Muscle of back (tissue), 11 donors: ENCODE results near the gene HTR4. TPM values are rescaled to one million over a fixed set of nuclear protein-coding genes. Genes with fewer than 3 reads are reported as not detected.
"Not testable (repeated sequence)": the region's sequence is repeated elsewhere in the genome, so short reads cannot be mapped to it uniquely, and the experiment has no call there.

Experiments
- DNase-seq, 3 donors: peaks; one replicate each; pipeline versions ENCODE4 v3.0.0 to v3.0.0-alpha.2; 2013
- polyA plus RNA-seq, 10 donors: library from polyadenylated mRNA; unstranded; fragments of 120-200 nt; gene quantifications; one replicate each; pipeline ENCODE4 v1.2.1, GENCODE V29; 2013; ENCODE audit not compliant: insufficient read length in 10 of 10

HTR4 gene
- polyA plus RNA-seq, 10 donors, result not detected

DNA sequence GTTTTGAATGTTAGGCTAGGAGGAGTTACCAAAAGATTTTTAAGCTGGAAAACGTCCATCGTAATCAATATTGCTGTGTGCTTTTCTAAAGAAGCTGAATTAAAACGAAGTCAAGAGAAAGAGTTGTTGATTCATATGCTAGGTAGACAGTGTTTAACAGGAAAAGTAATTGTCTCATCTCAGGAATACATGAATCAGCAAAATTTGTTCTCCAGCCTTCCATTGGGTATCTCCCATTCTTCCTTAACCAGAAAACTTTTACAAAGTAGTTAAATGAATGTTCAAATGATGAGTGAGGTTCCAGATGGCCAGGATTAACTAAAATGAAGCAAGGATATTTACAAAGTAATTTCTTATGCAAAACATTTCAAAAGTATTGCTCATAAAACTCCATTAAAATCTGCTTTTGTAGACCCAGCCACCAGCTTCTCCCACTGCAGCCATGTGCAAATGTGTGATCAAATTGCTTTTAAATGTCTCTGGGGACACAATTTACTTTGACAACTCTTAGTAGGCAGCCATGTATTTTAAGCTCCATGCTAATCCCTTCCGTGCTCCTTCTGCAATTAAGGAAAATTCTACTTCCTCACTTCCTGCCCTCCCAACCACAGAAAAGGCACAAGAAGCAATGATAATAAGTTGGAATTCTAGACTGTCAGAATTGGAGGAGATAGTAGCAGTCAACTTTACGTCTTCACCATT, 121.2 kb downstream of the HTR4 start:
- no peak for DNase-seq

- DNase-seq, result not testable (repeated sequence)
Observed at GRCh38 chr5:148529450-148529849, 124.9 kb downstream of the HTR4 start.

GRCh38 chr5:148524721-148525120, 129.6 kb downstream of the HTR4 start:
- no peak for DNase-seq

DNA sequence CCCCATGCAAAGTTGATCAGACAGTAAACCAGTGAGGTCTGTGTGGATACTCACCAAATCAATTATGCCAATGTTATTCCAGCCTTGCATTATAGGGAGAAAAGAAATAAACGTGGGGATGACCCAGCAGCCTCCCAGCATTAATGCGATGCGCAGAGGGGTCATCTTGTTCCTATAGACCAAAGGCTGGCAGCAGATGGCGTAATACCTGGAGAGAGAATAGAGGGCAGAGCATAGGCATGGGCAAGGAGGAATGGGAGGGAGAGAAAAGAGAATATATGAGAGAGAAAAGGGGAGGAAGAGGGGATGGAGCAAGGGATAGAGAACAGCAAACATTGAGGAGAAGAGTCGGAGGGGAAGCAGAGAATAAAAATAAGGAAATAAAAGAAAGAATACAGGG, 131.2 kb downstream of the HTR4 start:
- no peak for DNase-seq

DNA sequence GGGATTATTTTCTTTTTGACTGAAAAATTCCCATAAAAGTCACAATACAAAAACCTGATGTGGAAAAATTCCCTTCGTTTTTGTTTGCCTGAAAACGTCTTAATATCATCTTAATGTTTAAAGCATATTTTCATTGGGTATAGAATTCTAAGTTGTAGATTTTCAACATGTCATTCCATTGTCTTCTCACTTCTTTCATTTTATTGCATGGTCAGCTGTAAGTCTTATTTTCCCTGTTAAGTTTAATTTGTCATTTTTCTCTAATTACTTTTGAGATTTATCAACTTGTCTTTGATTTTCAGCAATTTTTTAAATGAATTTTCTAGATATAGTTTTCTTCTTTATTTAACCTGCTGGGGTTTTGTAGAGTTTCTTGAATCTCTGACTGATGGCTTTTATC, 138.9 kb downstream of the HTR4 start:
- no peak for DNase-seq

- no peak for DNase-seq
Observed at GRCh38 chr5:148514344-148514743, 140.0 kb downstream of the HTR4 start.

DNA sequence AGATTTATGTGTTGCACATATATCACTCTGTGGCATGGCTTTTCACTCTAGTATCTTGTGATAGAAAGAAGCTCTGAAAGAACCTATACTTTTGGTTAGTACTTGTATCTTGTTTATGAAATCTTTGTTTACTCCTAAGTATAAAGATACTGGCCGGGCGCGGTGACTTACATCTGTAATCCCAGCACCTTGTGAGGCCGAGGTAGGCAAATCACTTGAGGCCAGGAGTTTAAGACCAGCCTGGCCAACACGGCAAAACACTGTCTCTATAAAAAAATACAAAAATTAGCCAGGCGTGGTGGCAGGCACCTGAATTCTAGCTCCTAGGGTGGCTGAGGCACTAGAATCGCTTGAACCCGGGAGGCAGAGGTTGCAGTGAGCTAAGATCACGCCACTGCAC, 141.8 kb downstream of the HTR4 start:
- DNase-seq, result no peak

DNA sequence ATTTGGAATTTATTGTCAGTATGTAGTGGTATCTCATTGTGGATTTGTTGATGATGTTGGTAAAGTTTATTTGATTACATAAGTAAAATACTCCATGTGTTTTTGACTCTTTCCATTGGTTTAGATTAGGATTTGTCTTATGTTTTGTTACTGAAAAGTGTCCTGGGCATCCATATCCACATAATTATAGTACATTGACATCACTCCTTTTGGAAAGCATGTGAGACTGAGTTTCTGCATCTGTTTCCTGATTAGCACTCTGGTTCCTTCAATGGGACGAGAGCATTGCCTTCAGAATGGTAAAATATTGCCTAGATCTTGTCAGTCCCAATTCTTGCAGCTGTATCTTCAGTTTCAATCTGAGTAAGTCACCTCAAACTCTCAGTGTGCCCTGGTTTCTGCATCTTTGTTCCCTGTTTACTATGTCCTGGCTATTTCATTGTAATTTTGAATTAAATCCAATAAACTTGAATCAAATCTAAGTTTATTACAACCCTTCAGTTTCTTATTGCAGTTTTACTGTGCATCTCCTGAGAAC, 142.4 kb downstream of the HTR4 start:
- DNase-seq, result no peak

DNA sequence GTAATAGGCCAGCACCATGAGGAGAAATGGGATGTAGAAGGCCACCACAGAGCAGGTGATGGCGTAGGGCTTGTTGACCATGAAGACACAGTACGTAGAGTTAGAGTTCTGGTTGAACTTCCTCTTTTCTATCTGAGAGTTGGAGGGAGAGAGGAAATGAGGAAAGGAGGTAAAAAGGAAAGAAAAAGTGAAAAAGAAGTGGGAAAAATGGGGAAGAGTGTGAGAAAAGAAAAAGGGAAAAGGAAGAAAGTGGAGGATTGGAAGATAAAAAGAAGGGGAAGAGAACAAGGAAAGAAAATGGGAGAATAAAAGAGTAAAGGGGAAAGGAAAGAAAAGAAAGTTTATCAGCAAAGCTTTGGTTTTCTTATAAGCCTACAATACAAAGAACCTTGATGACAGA, 144.4 kb downstream of the HTR4 start:
- no peak for DNase-seq

GRCh38 chr5:148507648-148508047, 146.7 kb downstream of the HTR4 start:
- DNase-seq, result no peak

DNA sequence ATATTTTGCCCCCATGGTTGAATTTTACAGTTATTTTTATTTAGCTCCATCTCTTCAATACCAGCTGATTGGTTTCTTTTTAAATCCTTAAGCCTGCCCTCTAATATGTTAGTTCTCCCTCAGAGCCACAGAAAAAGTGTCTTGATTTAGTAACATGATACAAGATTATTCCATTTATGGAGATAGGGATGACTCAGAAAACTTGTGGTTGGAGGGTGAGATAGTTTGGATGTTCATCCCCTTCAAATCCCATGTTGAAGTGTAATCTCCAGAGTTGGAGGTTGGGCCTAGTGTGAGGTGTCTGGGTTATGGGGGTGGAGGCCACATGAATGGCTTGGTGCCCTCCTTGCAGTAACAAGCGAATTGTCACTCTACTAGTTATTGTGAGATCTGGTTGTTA, 154.9 kb downstream of the HTR4 start:
- no peak for DNase-seq

- peak in 1 of 3 donors; percentile 18 for DNase-seq
Observed at GRCh38 chr5:148497757-148498156, 156.6 kb downstream of the HTR4 start.

DNA sequence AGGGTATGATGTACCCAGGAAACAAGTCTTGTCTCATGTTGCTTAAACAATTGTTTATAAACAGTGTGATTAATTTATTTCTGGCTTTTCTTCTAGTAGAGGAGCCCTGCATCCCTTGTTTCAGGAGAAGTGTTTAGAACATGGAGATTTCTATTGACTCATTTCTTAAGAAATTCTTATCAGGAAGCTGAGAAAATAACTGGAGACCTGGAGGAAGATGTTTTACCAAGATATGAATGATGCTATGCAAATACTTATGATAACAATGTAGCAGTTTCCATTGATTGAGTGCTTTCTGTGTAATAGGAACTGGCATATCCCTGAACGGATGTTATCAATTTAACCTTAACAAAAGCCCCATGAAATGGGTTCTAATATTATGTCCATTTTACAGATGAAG, 162.0 kb downstream of the HTR4 start:
- DNase-seq, result no peak

- DNase-seq, result no peak
Observed at GRCh38 chr5:148491793-148492184, 162.5 kb downstream of the HTR4 start.

DNA sequence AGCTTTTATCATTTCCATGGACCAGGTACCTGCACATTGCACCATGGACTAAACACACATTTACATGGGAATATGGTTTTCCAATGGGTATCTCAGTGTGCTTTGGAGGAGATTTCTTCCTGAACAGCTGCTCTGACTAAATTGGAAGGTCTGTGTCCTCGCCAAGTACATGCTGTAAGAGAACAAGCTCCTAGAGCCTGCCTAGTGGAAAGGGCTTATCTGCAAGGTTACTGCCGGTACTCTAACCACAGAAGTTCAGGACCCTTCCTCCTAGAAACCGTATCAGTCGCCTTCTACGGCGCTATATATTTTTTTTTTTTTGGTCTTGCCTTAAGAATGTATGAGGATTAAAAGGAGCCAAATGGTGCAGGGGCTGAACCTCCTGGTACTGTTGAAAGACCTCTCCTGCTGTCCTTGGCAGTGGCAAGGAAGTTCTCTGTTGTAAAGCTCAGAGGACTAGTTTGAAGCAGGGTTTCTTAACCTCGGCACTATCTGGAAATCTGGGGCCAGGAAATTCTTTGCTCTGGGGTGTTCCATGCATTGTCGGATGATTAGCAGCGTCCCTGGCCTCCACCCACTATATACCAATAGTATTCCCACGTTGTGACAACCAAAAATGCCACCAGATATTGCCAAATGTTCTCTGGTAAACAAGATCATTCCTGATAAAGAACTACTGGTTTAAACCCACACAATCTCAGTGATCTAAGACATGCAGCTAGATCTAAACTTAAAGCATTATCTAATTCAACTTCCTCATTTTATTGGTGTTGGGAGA, 163.1 kb downstream of the HTR4 start:
- peak; percentile 5 to 28 (median 12) for DNase-seq

- no peak for DNase-seq
Observed at GRCh38 chr5:148488757-148489156, 165.6 kb downstream of the HTR4 start.

GRCh38 chr5:148486456-148486855, 167.9 kb downstream of the HTR4 start:
- DNase-seq, result no peak

DNA sequence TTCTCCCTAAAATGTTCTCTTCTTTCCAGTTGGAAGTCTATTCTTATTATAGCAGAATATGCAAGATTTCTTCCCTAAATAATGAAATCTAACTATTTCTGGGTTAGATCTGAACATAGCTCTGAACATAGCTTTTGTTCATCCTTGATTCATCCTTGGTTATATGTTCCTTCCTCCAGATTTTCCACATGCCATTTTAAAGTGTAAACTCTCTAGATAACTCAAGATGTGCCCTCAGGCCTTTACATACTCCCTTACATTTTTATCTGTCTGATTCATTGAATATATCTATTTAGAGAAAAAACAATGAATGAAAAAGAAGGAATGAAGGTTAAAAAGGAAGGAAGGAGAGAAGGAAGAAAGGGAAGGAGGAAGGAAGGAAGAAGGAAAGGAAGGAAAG, 169.7 kb downstream of the HTR4 start:
- DNase-seq, result no peak

DNA sequence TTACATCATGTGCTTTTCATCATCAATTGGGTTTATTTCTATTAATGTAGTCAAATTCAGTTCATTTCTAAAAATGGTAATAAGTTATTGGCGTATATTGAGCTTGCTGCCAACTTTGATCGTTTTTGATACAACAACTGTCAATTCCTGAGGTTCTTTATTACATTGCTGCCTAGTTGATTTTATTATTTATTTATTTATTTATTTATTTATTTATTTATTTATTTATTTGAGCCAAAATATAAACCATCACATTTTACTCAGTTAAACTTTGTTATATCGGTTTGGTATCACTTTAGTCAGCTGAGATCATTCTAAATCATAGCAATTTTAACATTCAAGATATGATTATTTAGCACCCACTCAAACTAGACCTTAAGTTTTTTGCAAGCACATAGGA, 170.6 kb downstream of the HTR4 start:
- no peak for DNase-seq

DNA sequence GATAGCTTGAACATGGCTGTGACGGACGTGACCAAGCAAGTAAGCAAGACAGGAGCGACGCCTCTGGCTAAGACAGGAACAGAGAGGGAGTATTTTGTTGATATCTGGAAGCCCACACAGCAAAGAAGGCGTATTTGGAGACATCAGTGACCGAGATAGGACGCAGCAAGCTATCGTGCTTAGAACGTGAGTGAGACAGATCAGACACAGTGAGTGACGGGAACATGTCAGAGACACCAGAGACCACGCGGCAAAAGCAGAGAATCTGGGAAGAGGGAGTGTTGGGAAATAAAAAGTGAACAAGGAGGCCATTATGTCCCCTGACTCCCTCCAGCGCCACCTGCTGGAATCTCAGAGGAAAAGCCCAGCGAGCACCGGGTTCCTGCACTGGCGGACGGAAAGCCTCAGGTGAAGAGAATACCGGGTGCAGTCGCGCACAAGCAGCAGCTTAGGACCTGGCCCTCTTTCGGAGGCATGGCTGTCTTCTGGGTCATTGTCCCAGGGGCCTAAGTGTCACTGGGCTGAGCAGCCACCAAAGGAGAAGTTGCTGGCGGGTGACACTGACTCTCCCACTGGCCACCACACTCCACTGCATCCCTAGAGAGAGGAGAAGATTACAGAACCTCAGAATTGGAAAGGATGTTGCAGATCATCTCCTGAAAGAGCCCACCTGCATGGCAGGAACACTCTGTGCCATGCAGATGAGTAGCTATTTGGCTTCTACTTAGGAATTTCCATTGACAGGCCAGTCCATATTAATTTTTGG, 171.4 kb downstream of the HTR4 start:
- DNase-seq, result peak in 2 of 3 donors; percentile 22 to 31

GRCh38 chr5:148482196-148482595, 172.1 kb downstream of the HTR4 start:
- no peak for DNase-seq

- no peak for DNase-seq
Observed at GRCh38 chr5:148477429-148477828, 176.9 kb downstream of the HTR4 start.
